Measurements from ENCODE around the gene NRARP. TPM values are rescaled to one million over a fixed set of nuclear protein-coding genes. Genes with fewer than 3 reads are reported as not detected.

Gene NRARP
- total and polyA plus RNA-seq, 2 of the 8 experiments (the other 6 are each of a cell fraction or from before 2014, with no cell fraction given), result 32.5 to 37.2 TPM

DNA sequence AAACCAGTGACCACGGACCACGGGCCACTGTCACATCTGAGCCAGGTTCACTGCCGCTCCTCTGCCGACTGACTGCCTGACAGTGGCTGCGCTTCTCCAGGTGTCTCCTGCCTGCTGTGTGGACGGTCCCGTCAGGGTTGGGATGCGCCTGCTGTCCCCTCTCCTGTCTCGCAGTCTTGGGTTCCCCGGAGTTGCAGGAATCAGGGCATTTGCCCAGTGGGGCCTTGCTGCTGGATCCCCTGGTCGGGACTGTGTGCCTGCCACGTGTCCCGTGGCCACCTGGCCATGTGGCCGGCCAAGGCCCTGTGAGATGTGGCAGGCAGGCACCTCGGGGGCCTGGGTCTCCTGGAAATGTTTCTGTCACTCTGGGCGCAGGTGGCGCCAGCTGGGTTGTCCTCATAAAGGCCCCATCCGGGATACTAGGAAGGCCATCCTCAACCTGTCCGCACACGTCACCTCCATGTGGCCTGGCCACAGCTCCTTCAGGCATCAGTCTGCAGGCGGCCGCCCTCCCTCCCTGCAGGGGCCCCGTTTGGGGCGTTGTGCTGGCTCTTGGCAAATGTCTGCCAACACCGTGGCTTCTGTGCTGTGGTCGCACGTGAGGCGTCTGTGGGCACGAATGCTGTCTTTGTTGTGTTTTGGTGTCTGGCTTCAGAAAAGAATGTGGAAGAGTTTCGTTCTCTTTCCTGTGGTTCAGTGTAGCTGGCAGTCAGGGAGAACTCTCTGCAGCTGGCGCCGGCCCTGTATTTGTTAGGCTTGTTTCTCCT is 31.0 kb downstream of the NRARP start:
- peaks cover 4 to 10% of the 10 kb centered on the region in 2 experiments for H4K20me1 ChIP-seq (replicated peaks in 1 of 2; ENCODE audit: control insufficient read depth in 1 of 2, insufficient read depth in 2 of 2, low read length in 2 of 2)
- H3K79me1 ChIP-seq (ENCODE audit: low read depth, low read length), result no peaks in the 10 kb centered on the region
- no peak overlapping the region for H3K18ac ChIP-seq (ENCODE audit: extremely low read depth, low read length)
- no peak overlapping the region for H3K4me3 ChIP-seq (ENCODE audit: extremely low read depth in 1 of 4, insufficient read depth in 2 of 4, low read depth in 3 of 4, low read length in 4 of 4)
- DNase-seq (ENCODE audit: low read depth in 1 of 2, low spot score in 2 of 2) (no peak), FAIRE-seq (no peak)
- no peak overlapping the region for H3K4ac ChIP-seq (replicated peaks; ENCODE audit: insufficient read length, low read depth, low read length)
- no peak overlapping the region for H3K23ac ChIP-seq (ENCODE audit: insufficient read length)
- H2BK120ac ChIP-seq (replicated peaks; ENCODE audit: low read depth, low read length), result no peak overlapping the region
- no peak overlapping the region for H2BK5ac ChIP-seq (ENCODE audit: low read depth, low read length)
- no peak overlapping the region for H3K9ac ChIP-seq (replicated peaks in 1 of 4; ENCODE audit: extremely low read depth in 1 of 4, low read depth in 3 of 4, low read length in 3 of 4)
- H3K4me1 ChIP-seq (replicated peaks in 1 of 4; ENCODE audit: control insufficient read depth in 3 of 4, insufficient read depth in 4 of 4, low read length in 3 of 4), result peaks cover 0 to 6% (median 2%) of the 10 kb centered on the region in 4 experiments; a peak in 4 of 7 replicates
- no peak overlapping the region for H3K4me2 ChIP-seq (ENCODE audit: insufficient read depth in 1 of 2, low read depth in 2 of 2, low read length in 2 of 2)
- H3K27ac ChIP-seq (ENCODE audit: low read depth, low read length), result no peak overlapping the region
- peaks cover 0 to 27% (median 17%) of the 10 kb centered on the region in 4 experiments; a peak in 7 of 8 replicates for H3K36me3 ChIP-seq (ENCODE audit: control insufficient read depth in 2 of 4, insufficient read depth in 4 of 4, low read length in 3 of 4)
- no peak overlapping the region for H4K91ac ChIP-seq (replicated peaks; ENCODE audit: insufficient read length, low read length)
- no peak overlapping the region for H4K5ac ChIP-seq (ENCODE audit: insufficient read length, low read depth, low read length)
- H3K79me2 ChIP-seq (ENCODE audit: control insufficient read depth in 1 of 2, insufficient read depth in 2 of 2, low read length in 2 of 2), result no peaks in the 10 kb centered on the region
- ChIA-PET POLR2A (ENCODE audit: partially characterized antibody) (interaction anchor here (0.7 to 47.8 kb wide), 5 partner anchors 11 to 109 kb away, joined by 3 to 1462 read pairs (median 4); partner anchors contain the start of genes CYSRT1, NDOR1, NELFB and RNF208), CTCF (ENCODE audit: partially characterized antibody) (interaction anchor here (0.5 kb wide), 1 partner anchor 12 kb away, joined by 3 read pairs; no protein-coding TSS in a partner anchor)
- no peak overlapping the region for H3K56ac ChIP-seq (replicated peaks; ENCODE audit: insufficient read length, low read depth, low read length)
- H2AFZ ChIP-seq (ENCODE audit: low read length), result no peak overlapping the region
- H2BK20ac ChIP-seq (ENCODE audit: low read length), result no peak overlapping the region
- no peaks in the 10 kb centered on the region for H3K27me3 ChIP-seq (replicated peaks in 1 of 4; ENCODE audit: control insufficient read depth in 3 of 4, extremely low read depth in 1 of 4, insufficient read depth in 3 of 4, low read length in 3 of 4)
- no peak overlapping the region for H2AK5ac ChIP-seq (ENCODE audit: low read depth, low read length)
- 92% methylated on average over 32 of the region's 32 CpGs; no CpG with 5 or more reads in 1 of the 2 experiments for WGBS, 2 experiments (ENCODE audit: extremely low coverage in 1 of 2, insufficient coverage in 1 of 2, insufficient read length in 1 of 2, insufficient replicate concordance in 2 of 2, low coverage in 1 of 2, low lambda C conversion rate in 2 of 2, missing lambda C conversion rate in 1 of 2)
- no peak overlapping the region for H4K8ac ChIP-seq (ENCODE audit: extremely low read depth, insufficient read depth, low read length)
- no peaks in the 10 kb centered on the region for H3K9me3 ChIP-seq (ENCODE audit: insufficient read depth in 2 of 2, low read depth in 1 of 2, low read length in 1 of 2)
- peaks cover 2% of the 10 kb centered on the region; the same call in 1 of the 2 replicates for H3K23me2 ChIP-seq (ENCODE audit: low read depth, low read length)
- H2BK15ac ChIP-seq (ENCODE audit: low read length), result no peak overlapping the region
- no peak overlapping the region for H2BK12ac ChIP-seq (ENCODE audit: low read depth, low read length)
- H3K14ac ChIP-seq (ENCODE audit: insufficient read length), result no peak overlapping the region
- TF ChIP-seq HDAC6 (IDR thresholded peaks at IDR 0.05; ENCODE audit: low read depth, low read length), result no peak
- TF ChIP-seq MAFK (IDR thresholded peaks at IDR 0.05; ENCODE audit: low read depth, low read length), result no peak
- TF ChIP-seq SAP30 (IDR thresholded peaks at IDR 0.05; ENCODE audit: insufficient read depth, insufficient replicate concordance, low read length), result no peak
- no peak for TF ChIP-seq CBX8 (IDR thresholded peaks at IDR 0.05; ENCODE audit: borderline replicate concordance, low read depth, low read length)
- TF ChIP-seq EGR1 (IDR thresholded peaks at IDR 0.05; ENCODE audit: borderline replicate concordance, low read depth, low read length), result no peak
- TF ChIP-seq NANOG (IDR thresholded peaks at IDR 0.05; ENCODE audit: insufficient read depth, low read depth, low read length, poor library complexity, severe bottlenecking), result no peak
- TF ChIP-seq POLR2AphosphoS5 (IDR thresholded peaks at IDR 0.05; ENCODE audit: low read depth, low read length), result no peak
- TF ChIP-seq BACH1 (IDR thresholded peaks at IDR 0.05; ENCODE audit: low read length), result no peak
- no peak for TF ChIP-seq CREB1 (IDR thresholded peaks at IDR 0.05)
- TF ChIP-seq, protein P1, sequence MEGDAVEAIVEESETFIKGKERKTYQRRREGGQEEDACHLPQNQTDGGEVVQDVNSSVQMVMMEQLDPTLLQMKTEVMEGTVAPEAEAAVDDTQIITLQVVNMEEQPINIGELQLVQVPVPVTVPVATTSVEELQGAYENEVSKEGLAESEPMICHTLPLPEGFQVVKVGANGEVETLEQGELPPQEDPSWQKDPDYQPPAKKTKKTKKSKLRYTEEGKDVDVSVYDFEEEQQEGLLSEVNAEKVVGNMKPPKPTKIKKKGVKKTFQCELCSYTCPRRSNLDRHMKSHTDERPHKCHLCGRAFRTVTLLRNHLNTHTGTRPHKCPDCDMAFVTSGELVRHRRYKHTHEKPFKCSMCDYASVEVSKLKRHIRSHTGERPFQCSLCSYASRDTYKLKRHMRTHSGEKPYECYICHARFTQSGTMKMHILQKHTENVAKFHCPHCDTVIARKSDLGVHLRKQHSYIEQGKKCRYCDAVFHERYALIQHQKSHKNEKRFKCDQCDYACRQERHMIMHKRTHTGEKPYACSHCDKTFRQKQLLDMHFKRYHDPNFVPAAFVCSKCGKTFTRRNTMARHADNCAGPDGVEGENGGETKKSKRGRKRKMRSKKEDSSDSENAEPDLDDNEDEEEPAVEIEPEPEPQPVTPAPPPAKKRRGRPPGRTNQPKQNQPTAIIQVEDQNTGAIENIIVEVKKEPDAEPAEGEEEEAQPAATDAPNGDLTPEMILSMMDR (IDR thresholded peaks at IDR 0.05; ENCODE audit: control extremely low read depth in 1 of 3, insufficient read depth in 1 of 3, low read depth in 1 of 3, low read length in 3 of 3), result no peak
